PFSK-1 (cell line): Measurements from ENCODE around the gene CLSTN1.

Experiments
- POLR2AphosphoS5 ChIP-seq: IDR thresholded peaks from 2 replicates; pipeline ENCODE4 v1.6.1; 2012; ENCODE audit warnings: low read depth, mild to moderate bottlenecking, control low read depth, low read length, moderate library complexity
- SIN3A ChIP-seq: IDR thresholded peaks from 2 replicates; pipeline ENCODE4 v1.6.1; 2012; ENCODE audit warnings: mild to moderate bottlenecking, low read length, moderate library complexity, borderline replicate concordance; ENCODE audit not compliant: insufficient read depth

DNA sequence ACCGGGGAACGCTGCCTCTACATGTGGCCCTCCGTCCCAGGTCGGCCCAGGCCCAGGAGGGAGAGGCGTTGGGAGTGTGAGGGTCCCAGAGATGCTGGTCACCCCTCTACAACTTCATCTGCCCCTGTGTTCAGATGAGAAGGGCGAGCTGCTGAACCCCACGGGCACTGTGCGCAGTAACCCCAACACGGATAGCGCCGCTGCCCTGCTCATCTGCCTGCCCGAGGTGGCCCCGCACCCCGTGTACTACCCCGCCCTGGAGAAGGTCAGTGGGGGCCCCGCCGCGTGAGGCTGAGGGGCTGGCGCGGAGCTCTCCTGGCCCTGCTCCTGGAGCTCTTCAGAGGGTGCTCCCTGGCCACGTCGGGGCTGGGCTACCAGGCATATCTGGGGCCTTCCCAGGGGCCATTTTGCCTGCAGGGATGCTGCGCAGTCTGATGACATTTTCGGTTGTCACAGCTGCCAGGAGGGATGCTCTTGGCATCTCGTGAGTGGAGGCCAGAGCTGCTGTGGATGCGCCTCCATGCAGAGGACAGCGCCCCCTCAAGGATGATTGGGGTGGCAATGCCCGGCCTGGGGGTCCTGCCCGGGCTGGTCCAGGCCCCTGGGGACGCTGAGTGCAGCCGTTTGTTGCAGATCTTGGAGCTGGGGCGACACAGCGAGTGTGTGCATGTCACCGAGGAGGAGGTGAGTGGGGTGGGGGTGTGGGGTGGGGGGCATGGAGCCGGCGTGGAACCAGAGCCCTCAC lies 103.6 kb downstream of the CLSTN1 start:
- no peak for TF ChIP-seq POLR2AphosphoS5
- TF ChIP-seq SIN3A, result no peak
